Prostate gland (tissue), 2 donors: ENCODE measurements around the gene MAFF.

Source experiments
- CTCF ChIP-seq, 4 experiments: fragments of 200-600 bp in 2 of 4; fragments of 450-650 bp in 2 of 4; sonication (generic) in 2 of 4; IDR thresholded peaks; 1 replicate in 3 of 4; 2 replicates in 1 of 4; pipeline ENCODE4 v1.5.1; 2016 to 2019; ENCODE audit warnings: antibody characterized with exemption in 4 of 4, mild to moderate bottlenecking in 2 of 4, moderate library complexity in 2 of 4
- POLR2A ChIP-seq: fragments of 450-650 bp; IDR thresholded peaks from one replicate; pipeline ENCODE4 v1.6.1; 2016; ENCODE audit warnings: antibody characterized with exemption, mild to moderate bottlenecking

DNA sequence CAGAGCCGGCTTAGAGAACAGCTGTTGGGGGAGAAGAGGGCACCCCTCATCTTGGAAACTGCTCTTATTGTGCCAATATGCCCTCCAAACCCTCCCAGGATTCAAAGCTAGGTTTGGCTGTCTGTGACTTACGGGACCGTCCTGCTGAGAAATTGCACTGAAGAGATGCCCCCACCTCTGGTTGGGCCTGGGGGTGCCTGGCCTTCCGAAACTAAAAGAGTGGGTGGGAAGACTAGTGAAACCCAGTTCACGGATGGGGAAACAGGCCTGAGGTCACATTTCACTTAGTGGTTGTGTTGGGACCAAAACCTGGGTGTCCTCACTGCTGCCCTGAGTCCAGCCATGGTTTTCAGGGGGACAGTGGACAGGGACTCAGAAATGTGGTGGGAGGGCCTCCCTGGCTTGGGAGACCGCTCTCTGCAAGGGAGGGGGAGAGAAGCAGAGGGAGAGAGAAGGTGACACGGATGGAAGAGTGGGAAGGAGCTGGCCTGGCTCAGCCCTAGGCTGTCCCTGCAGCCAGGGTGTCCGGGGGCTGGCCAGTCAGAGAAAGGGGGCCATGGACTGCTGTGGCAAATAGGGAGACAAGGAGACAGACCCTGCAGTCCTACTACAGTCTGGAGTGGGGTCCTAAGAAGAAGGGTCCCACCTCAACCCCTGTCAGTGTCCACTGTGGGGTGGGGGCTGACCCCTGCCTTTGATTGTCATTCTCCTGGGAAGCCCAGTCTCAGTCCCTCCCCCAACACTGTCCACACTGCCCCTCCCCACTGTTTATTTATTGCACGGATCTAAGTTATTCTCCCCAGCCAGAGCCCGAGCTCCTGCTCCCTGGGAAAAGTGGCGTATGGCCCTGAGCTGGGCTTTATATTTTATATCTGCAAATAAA lies 13.6 kb downstream of the MAFF start:
- no peak for TF ChIP-seq CTCF (IDR thresholded peaks at IDR 0.05)
- TF ChIP-seq POLR2A: no peak
